K562 (cell line): ENCODE data around the gene NKX6-2. TPM values are rescaled to one million over a fixed set of nuclear protein-coding genes. Genes with fewer than 3 reads are reported as not detected.

Experiments
- ATAC-seq: fragments of 200-7000 bp; cut with Tn5 transposase; 3 replicates; pipeline ENCODE4 v1.9.1; 2020; ENCODE audit warnings: moderate library complexity
- BruUV-seq: library from RNA; stranded (reverse); fragments of 400-500 nt; replicated peaks from 2 replicates; lab custom pipeline; 2021; lab: Mats Ljungman, UMichigan
- CTCF ChIA-PET: fragments of 300-600 bp; formaldehyde crosslinking; extraction: SDS; loops from one replicate; lab custom pipeline; 2021; ENCODE audit warnings: low intra/inter-chr PET ratio; lab: Yijun Ruan, JAX
- POLR2A ChIA-PET: fragments of 300-600, 350-650 bp; sonication (Branson Sonifier 250); formaldehyde crosslinking; extraction: SDS; loops from one replicate; lab custom pipeline; 2021; ENCODE audit warnings: antibody characterized with exemption, inconsistent platforms; lab: Yijun Ruan, JAX
- DNase-seq, 4 experiments: peaks; one replicate each; pipeline versions ENCODE4 v3.0.0 to v3.0.0-alpha.2; 2011 to 2018; ENCODE audit warnings: low spot score in 3 of 4, mixed read lengths in 3 of 4; ENCODE audit errors: extremely low read depth in 1 of 4
- FAIRE-seq: peaks from 2 replicates; lab custom pipeline; 2011; peaks lifted over from hg19 to GRCh38; lab: Jason Lieb, UNC
- H2AFZ ChIP-seq: 2 replicates; pipeline ENCODE4 v1.6.0; 2011; ENCODE audit warnings: low read depth, low read length, control low read depth, inconsistent platforms
- H3K27ac ChIP-seq: fragments of 200-600 bp; 3 replicates; pipeline ENCODE4 v1.8.0; 2011; ENCODE audit warnings: low read depth, mild to moderate bottlenecking, control low read depth, inconsistent platforms, low read length, moderate library complexity, mixed read lengths; ENCODE audit errors: extremely low read depth
- H3K27me3 ChIP-seq, 2 experiments: fragments of 300-600 bp in 1 of 2; 2 replicates in 1 of 2; 3 replicates in 1 of 2; pipeline versions ENCODE4 v1.6.0 to v1.8.0; 2011; ENCODE audit warnings: inconsistent platforms in 2 of 2, low read length in 2 of 2, mild to moderate bottlenecking in 1 of 2, mixed read lengths in 1 of 2, moderate library complexity in 1 of 2; ENCODE audit not compliant: control insufficient read depth in 2 of 2, insufficient read depth in 2 of 2
- H3K36me3 ChIP-seq: fragments of 300-600 bp; 3 replicates; pipeline ENCODE4 v1.8.0; 2011; ENCODE audit warnings: mild to moderate bottlenecking, low read length, inconsistent platforms; ENCODE audit not compliant: control insufficient read depth, insufficient read depth
- H3K4me1 ChIP-seq, 2 experiments: fragments of 200-600 bp in 1 of 2; replicated peaks in 1 of 2; 2 replicates in 1 of 2; 3 replicates in 1 of 2; pipeline versions ENCODE4 v1.5.1 to v1.8.0; 2011; ENCODE audit warnings: inconsistent platforms in 2 of 2, low read length in 2 of 2, mild to moderate bottlenecking in 1 of 2, mixed read lengths in 1 of 2, moderate library complexity in 1 of 2; ENCODE audit not compliant: control insufficient read depth in 2 of 2, insufficient read depth in 2 of 2
- H3K4me2 ChIP-seq: 2 replicates; pipeline ENCODE4 v1.6.1; 2011; ENCODE audit warnings: low read length, control low read depth, inconsistent platforms, mixed read lengths; ENCODE audit not compliant: insufficient read depth
- H3K4me3 ChIP-seq: fragments of 200-600 bp; sonication (generic), shearing (Covaris generic); 2 replicates; pipeline ENCODE4 v1.5.1; 2016; ENCODE audit warnings: control low read depth, inconsistent platforms
- H3K79me2 ChIP-seq: fragments of 200-600 bp; 3 replicates; pipeline ENCODE4 v1.8.0; 2011; ENCODE audit warnings: low read length, inconsistent platforms; ENCODE audit not compliant: control insufficient read depth, insufficient read depth
- H3K9ac ChIP-seq, 2 experiments: 2 replicates each; pipeline versions ENCODE4 v1.6.0 to v1.6.1; 2011; ENCODE audit warnings: low read depth in 2 of 2, low read length in 2 of 2, control low read depth in 1 of 2, inconsistent platforms in 1 of 2, mild to moderate bottlenecking in 1 of 2, mixed read lengths in 1 of 2; ENCODE audit not compliant: insufficient read depth in 1 of 2
- H3K9me1 ChIP-seq: one replicate; pipeline ENCODE4 v1.6.0; 2011; ENCODE audit warnings: inconsistent platforms, mild to moderate bottlenecking, low read length, moderate library complexity; ENCODE audit not compliant: control insufficient read depth, insufficient read depth
- H3K9me3 ChIP-seq: replicated peaks from 2 replicates; pipeline ENCODE4 v1.5.1; 2011; ENCODE audit warnings: low read depth, low read length, inconsistent platforms; ENCODE audit not compliant: control insufficient read depth, insufficient read depth
- H4K20me1 ChIP-seq: replicated peaks from 2 replicates; pipeline ENCODE4 v1.6.1; 2011; ENCODE audit warnings: low read length, inconsistent platforms, mixed read lengths; ENCODE audit not compliant: control insufficient read depth, insufficient read depth
- EZH2 ChIP-seq: IDR thresholded peaks from 2 replicates; pipeline ENCODE4 v1.6.1; 2012; ENCODE audit warnings: low read depth, mild to moderate bottlenecking, inconsistent platforms, low read length, borderline replicate concordance
- FOXJ3 ChIP-seq: sonication (generic); formaldehyde crosslinking; IDR thresholded peaks from 2 replicates; pipeline ENCODE4 v1.4.0; 2020; ENCODE audit warnings: mild to moderate bottlenecking, missing genetic modification reagents
- MCM5 ChIP-seq: fragments of 450-650 bp; IDR thresholded peaks from 2 replicates; pipeline ENCODE4 v1.6.1; 2016; ENCODE audit warnings: low read depth
- RBM34 ChIP-seq: fragments of 200-400 bp; formaldehyde crosslinking; IDR thresholded peaks from 2 replicates; pipeline ENCODE4 v1.6.1; 2018; ENCODE audit warnings: low read length, borderline replicate concordance; ENCODE audit not compliant: insufficient read depth
- RFX7 ChIP-seq: fragments of 250-450 bp; sonication (Bioruptor Pico); IDR thresholded peaks from 2 replicates; pipeline ENCODE4 v1.5.1; 2021; ENCODE audit warnings: mild to moderate bottlenecking
- SIN3A ChIP-seq, 2 experiments: fragments of 150-350 bp in 1 of 2; IDR thresholded peaks; 2 replicates each; pipeline ENCODE4 v1.6.1; 2011 to 2016; ENCODE audit warnings: borderline replicate concordance in 2 of 2, low read depth in 2 of 2, low read length in 2 of 2, mild to moderate bottlenecking in 2 of 2, moderate library complexity in 2 of 2; ENCODE audit not compliant: control insufficient read depth in 1 of 2
- ZNF134 ChIP-seq: fragments of 250-450 bp; sonication (Bioruptor Pico); conservative IDR thresholded peaks from 2 replicates; pipeline ENCODE4 v1.4.0; 2020
- WGBS: fragments of 100-300 bp; shearing (Covaris generic); methylation state at CpG from one replicate; pipeline ENCODE4 v1.1.6; 2016; ENCODE audit warnings: low coverage, mixed read lengths; ENCODE audit not compliant: insufficient coverage; ENCODE audit errors: missing lambda C conversion rate; 5-methylcytosine and 5-hydroxymethylcytosine counted together
- in situ Hi-C: fragments of 300-500 bp; cut with MboI; formaldehyde crosslinking; loops from 4 replicates; pipeline ENCODE4 v1.15.0; 2018; ENCODE audit warnings: inconsistent platforms, mixed read lengths
- intact Hi-C: fragments of 100-400 bp; cut with micrococcal nuclease; formaldehyde crosslinking; loops from 2 replicates; pipeline ENCODE4 v1.14.2; 2022
- polyA plus RNA-seq, 8 experiments: library from polyadenylated mRNA; depleted of rRNA in 4 of 8; stranded (reverse) in 5 of 8; unstranded in 3 of 8; fragments of >200 nt; fragmentation: Nextera tagmentation in 2 of 8; fragmentation: Illumina TruSeq in 1 of 8; extraction: Ambion mirVana in 2 of 8; extraction: Trizol in 1 of 8; gene quantifications; 2 replicates each; pipeline versions ENCODE4 v1.2.1 to v1.2.3, GENCODE V29; 2011 to 2014; ENCODE audit warnings: inconsistent platforms in 1 of 8, missing spikeins in 1 of 8
- total RNA-seq, 7 experiments: library from RNA; depleted of rRNA in 6 of 7; stranded (reverse); fragments of >200 nt in 6 of 7; fragmentation: Illumina TruSeq in 2 of 7; extraction: Trizol in 2 of 7; gene quantifications; 2 replicates each; pipeline versions ENCODE4 v1.2.1 to v1.2.3, GENCODE V29; 2011 to 2021; ENCODE audit warnings: low replicate concordance in 1 of 7
- TF ChIP-seq, protein P1 (sequence below): sonication (generic); formaldehyde crosslinking; IDR thresholded peaks from 2 replicates; pipeline ENCODE4 v1.8.1; 2023; ENCODE audit warnings: mild to moderate bottlenecking, missing genetic modification reagents, moderate library complexity
- TF ChIP-seq, protein P2 (sequence below): fragments of 150-350 bp; conservative IDR thresholded peaks from 2 replicates; pipeline ENCODE4 v1.6.1; 2014; ENCODE audit warnings: low read length
- TF ChIP-seq, protein P3 (sequence below): fragments of 450-650 bp; formaldehyde crosslinking; IDR thresholded peaks from 2 replicates; pipeline ENCODE4 v1.4.0; 2020; ENCODE audit warnings: mild to moderate bottlenecking, moderate library complexity

Gene NKX6-2
- total and polyA plus RNA-seq, 9 of the 15 experiments (the other 6 are each of a cell fraction or from before 2014, with no cell fraction given), result 1.0 to 1.6 TPM; not detected in 7

DNA sequence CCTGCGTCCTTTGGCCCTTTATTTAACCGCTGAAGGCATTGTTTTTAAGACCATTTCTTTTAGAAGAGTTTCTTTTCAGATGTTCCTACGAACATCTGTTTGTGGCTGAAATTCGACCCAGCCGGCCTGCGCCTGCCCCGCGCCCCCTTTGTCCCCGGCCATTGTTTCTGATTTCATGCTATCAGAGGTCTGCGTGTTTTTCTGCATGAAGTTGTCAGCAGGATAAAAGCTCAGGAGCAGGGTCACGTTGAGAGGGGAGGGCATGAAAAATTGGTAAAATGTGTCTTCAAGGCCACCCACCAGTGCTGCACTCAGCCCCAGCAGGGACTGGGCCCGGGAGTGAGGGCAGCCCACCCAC, 43.1 kb downstream of the NKX6-2 start:
- DNase-seq (no peak), ATAC-seq (no peak), FAIRE-seq (no peak)
- TF ChIP-seq ZNF134 (CRISPR knock-in tag) (no peak), EZH2 (no peak), SIN3A (IDR thresholded peaks at IDR 0.05; ENCODE audit: borderline replicate concordance in 2 of 2, control insufficient read depth in 1 of 2, low read depth in 2 of 2, low read length in 2 of 2) (no peak), RBM34 (no peak), FOXJ3 (CRISPR knock-in tag) (no peak), RFX7 (CRISPR knock-in tag) (no peak), MCM5 (no peak)
- TF ChIP-seq, protein P1, sequence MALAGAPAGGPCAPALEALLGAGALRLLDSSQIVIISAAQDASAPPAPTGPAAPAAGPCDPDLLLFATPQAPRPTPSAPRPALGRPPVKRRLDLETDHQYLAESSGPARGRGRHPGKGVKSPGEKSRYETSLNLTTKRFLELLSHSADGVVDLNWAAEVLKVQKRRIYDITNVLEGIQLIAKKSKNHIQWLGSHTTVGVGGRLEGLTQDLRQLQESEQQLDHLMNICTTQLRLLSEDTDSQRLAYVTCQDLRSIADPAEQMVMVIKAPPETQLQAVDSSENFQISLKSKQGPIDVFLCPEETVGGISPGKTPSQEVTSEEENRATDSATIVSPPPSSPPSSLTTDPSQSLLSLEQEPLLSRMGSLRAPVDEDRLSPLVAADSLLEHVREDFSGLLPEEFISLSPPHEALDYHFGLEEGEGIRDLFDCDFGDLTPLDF (CRISPR knock-in tag), result no peak
- TF ChIP-seq, protein P2, sequence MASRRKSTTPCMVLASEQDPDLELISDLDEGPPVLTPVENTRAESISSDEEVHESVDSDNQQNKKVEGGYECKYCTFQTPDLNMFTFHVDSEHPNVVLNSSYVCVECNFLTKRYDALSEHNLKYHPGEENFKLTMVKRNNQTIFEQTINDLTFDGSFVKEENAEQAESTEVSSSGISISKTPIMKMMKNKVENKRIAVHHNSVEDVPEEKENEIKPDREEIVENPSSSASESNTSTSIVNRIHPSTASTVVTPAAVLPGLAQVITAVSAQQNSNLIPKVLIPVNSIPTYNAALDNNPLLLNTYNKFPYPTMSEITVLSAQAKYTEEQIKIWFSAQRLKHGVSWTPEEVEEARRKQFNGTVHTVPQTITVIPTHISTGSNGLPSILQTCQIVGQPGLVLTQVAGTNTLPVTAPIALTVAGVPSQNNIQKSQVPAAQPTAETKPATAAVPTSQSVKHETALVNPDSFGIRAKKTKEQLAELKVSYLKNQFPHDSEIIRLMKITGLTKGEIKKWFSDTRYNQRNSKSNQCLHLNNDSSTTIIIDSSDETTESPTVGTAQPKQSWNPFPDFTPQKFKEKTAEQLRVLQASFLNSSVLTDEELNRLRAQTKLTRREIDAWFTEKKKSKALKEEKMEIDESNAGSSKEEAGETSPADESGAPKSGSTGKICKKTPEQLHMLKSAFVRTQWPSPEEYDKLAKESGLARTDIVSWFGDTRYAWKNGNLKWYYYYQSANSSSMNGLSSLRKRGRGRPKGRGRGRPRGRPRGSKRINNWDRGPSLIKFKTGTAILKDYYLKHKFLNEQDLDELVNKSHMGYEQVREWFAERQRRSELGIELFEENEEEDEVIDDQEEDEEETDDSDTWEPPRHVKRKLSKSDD, result no peak
- TF ChIP-seq, protein P3, sequence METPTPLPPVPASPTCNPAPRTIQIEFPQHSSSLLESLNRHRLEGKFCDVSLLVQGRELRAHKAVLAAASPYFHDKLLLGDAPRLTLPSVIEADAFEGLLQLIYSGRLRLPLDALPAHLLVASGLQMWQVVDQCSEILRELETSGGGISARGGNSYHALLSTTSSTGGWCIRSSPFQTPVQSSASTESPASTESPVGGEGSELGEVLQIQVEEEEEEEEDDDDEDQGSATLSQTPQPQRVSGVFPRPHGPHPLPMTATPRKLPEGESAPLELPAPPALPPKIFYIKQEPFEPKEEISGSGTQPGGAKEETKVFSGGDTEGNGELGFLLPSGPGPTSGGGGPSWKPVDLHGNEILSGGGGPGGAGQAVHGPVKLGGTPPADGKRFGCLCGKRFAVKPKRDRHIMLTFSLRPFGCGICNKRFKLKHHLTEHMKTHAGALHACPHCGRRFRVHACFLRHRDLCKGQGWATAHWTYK (CRISPR knock-in tag), result no peak
- no peak overlapping the region for H3K4me2 ChIP-seq
- H2AFZ ChIP-seq, result no peak overlapping the region
- H3K4me1 ChIP-seq, result no peaks in the 10 kb centered on the region; a peak in 1 of 5 replicates
- no peak overlapping the region for H3K27ac ChIP-seq
- in situ Hi-C loops (no loop called here), intact Hi-C loops (no loop called here)
- no peak overlapping the region for H3K9ac ChIP-seq
- H3K36me3 ChIP-seq, result no peaks in the 10 kb centered on the region
- no peaks in the 10 kb centered on the region for H4K20me1 ChIP-seq
- H3K9me1 ChIP-seq, result no peaks in the 10 kb centered on the region
- H3K27me3 ChIP-seq, result no peaks in the 10 kb centered on the region
- ChIA-PET POLR2A (no interaction called here), CTCF (no interaction called here)
- WGBS, result 53% methylated on average over 9 of the region's 12 CpGs
- no peak overlapping the region for H3K4me3 ChIP-seq
- H3K9me3 ChIP-seq, result no peaks in the 10 kb centered on the region
- H3K79me2 ChIP-seq, result no peaks in the 10 kb centered on the region
- BruUV-seq, result no TSS peak
